ENCODE measurements around the gene ZNF324B. TPM values are rescaled to one million over a fixed set of nuclear protein-coding genes. Genes with fewer than 3 reads are reported as not detected.
"Not testable (repeated sequence)": the region's sequence is repeated elsewhere in the genome, so short reads cannot be mapped to it uniquely, and the experiment has no call there.

The ZNF324B gene
- 3.7 TPM for total RNA-seq
- long read RNA-seq, partial matches to known transcripts: 1 of 3 reads
- long read RNA-seq, other reads (novel, unspliced or antisense): 0 of 3 reads

GRCh38 chr19:58451358-58452101, at the start of gene ZNF324B:
Gene ZNF324B (plus strand): TSS chr19:58451622. CDS start chr19:58453702, 2,080 bp downstream.
- intact Hi-C loops (cut with DNase I): no loop called here

GRCh38 chr19:58401840-58402421, 49.5 kb upstream of the ZNF324B start:
- DNase-seq (ENCODE audit: low spot score): peak; percentile 26
- intact Hi-C loops (cut with DNase I): no loop called here

More at GRCh38 chr19:58451358-58452101, at the start of gene ZNF324B:
- DNase-seq (ENCODE audit: low spot score): peak; percentile 95

- intact Hi-C loops (cut with DNase I); DNase-seq (ENCODE audit: low spot score): not testable (repeated sequence)
Observed at GRCh38 chr19:58403920-58404478, 47.4 kb upstream of the ZNF324B start.

DNA sequence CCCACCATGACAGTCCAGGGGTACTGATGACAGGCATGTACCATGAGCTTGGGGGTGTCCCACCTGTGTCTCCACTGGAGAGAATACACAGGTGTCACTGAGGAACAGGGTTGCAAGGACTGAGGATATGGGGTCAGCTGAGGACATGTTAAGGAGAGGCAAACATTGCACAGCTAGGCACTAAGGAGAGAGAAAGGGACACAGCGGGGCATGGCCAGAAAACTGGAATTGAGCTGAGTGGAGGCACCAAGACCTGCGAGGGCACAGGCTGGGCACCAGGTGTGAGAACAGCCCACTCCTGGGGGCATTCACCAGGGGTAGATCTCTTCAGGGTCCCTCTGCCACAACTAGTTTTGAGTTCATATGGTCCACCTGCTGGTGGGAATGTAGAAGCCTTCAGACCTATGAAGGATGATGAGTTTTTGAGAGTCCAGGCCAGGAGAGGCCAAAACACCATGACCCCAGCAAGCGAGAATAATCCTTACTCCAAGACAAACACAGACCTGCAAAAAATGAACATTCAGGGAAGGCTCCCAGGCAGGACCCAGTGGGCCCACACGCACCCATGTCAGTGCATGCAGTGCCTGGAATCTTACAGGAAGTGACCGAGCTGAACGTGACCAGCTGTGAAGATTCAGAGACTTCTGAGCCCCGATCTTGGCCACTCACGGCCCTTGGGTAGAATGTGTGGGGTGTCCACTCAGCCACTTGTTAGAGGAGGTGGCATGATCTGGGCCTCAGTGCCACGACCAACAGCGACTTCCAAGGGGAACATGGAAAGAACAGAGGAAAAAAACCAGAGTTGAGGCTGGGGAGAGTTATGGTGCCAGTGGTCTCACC, 44.4 kb upstream of the ZNF324B start:
- DNase-seq (ENCODE audit: low spot score): no peak
- intact Hi-C loops (cut with DNase I): no loop called here

- intact Hi-C loops (cut with DNase I): loop anchor here (1.0 kb wide), 1 partner anchor 33 kb away; the partner anchor contains the start of gene ZNF132
Observed at GRCh38 chr19:58407658-58408151, 43.7 kb upstream of the ZNF324B start.

DNA sequence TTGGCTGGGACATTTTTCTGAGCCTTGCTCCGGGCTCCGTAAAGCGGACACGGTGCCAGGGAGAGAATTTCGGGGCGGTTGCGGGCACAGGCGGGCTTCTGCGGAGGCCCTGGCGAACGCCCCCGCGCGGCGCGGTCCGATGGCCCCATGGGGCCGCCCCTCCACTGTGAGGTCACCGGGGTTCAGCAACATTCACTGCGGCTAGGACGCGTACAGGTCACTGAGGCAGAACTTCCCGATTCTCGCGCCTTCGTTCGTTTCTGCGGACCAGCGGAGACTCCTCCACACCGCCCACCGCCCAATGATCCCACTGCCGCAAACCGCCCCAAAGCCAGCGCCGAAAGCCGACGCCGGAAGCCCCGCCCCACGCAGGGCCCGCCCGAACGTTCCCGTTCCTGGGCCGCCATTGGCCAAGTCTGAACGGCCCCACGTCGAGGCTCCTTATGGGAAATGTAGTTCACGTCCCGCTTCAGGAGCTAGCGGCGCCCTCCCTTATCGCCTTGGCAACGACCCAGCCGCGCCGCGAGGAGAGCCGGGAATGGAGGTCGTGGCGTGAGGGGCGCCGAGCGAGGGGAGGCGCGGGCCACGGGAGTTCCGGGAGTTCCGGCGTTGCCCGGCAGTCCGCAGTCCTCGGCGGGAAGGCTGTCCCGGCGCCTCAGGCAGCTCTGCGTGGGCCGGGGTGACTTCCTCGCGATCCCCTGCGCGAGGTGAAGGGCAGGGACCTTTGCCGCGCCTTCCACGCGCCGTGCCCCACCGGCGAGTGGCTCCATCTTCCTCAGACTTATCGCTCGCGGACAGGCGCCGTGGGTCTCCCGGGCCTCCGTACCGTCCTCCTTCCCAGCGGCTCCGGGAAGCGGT, 43.0 kb upstream of the ZNF324B start, which contains the start of gene ZNF584:
ZNF584 (plus strand) TSS at position 498 of the 858 bp plus-strand sequence. CDS start 499 bp downstream, outside the sequence.
- intact Hi-C loops (cut with DNase I): loop anchor here (1.0 kb wide), 1 partner anchor 32 kb away; the partner anchor contains the start of gene ZNF132
- peak; percentile 98 for DNase-seq (ENCODE audit: low spot score)

More at GRCh38 chr19:58407658-58408151, 43.7 kb upstream of the ZNF324B start:
- DNase-seq (ENCODE audit: low spot score): no peak

DNA sequence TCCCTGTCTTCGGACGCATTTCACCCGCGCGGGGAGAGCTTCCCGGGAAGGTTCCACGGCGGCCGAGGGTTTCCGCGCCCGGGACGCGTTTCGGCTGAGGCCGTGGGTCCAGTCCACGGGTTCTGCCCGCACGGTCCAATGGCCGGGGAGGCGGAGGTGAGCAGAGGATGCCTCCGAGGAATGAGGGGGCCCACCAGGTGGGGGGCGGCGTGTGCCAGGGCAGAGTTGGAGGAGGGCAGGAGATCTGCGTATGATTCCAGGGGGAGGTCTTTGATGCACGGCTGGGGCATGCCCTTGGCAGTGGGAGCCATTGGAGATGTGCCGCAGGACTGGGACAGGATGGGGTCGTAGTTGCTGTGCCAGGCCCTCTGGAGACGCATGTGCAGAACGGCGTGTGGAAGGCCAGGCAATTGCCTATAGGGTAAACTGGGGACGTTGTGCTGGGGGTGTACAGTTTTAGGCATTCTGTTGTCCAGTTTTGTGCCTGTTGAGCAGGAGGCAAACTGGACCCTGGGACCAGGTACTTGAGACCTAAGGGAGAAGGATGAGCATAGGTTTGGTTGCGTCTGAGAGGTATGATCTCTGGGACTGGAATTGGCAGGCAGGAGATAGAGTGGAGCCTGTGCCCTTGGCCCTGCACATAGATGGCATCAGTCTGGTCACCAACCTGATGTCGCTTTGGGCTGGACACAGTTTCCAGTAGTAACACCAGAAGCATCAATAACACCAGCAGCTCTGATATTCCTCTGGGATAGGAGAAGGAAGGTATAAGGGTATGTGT, 42.2 kb upstream of the ZNF324B start:
- intact Hi-C loops (cut with DNase I): no loop called here
- DNase-seq (ENCODE audit: low spot score): no peak

- intact Hi-C loops (cut with DNase I): no loop called here
- DNase-seq (ENCODE audit: low spot score): no peak
Observed at GRCh38 chr19:58416604-58417003, 34.8 kb upstream of the ZNF324B start.

DNA sequence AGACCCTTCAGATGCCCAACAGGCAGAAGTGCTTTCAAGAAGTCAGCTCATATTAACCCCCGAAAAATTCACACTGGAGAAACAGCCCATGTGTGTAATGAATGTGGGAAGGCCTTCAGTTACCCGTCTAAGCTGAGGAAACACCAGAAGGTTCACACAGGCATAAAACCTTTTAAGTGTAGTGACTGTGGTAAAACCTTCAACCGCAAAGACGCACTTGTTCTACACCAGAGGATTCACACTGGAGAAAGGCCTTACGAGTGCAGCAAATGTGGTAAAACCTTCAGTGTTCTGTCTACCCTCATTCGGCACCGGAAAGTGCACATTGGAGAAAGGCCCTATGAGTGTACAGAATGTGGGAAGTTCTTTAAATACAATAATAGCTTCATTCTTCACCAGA, 34.4 kb upstream of the ZNF324B start:
- DNase-seq (ENCODE audit: low spot score): no peak
- intact Hi-C loops (cut with DNase I): no loop called here

DNA sequence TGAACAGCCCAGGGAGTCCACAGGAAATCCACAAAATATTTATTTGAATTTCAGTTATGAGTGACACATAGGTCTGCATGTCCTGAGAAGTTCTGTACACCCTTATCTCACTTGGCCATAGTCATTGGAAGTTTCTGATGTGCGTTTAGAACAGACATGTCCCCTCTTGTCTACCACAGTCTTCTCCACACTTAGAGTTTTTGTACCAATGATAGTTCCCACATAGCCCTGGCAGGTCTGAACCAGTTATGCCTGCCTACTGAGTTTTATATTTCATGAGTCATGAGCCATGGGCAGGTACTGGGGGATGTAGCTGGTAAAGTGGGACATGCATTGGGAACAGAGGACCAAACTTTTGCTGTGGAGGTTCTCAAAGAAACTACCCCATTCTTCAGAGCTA, 22.8 kb upstream of the ZNF324B start:
- intact Hi-C loops (cut with DNase I): no loop called here
- no peak for DNase-seq (ENCODE audit: low spot score)

DNA sequence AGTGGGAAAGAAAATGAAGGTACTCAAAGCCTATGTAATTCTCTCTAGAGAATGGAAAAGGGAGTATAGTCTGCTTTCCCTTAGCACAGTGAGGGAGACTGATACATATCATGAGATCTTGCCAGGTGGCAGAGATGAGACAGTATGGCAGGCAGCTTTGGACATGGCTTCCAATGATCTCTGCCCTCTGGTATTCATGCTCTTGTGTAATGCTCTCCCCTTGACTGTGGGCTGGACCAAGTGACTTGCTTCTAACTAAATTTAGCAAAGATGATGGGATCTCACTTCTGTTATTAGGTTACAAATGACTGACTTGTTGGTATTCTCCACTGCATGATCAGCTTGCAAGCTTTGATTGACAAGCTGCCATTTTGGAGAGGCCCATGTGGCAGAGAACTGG, 21.7 kb upstream of the ZNF324B start:
- intact Hi-C loops (cut with DNase I): no loop called here
- DNase-seq (ENCODE audit: low spot score): no peak

DNA sequence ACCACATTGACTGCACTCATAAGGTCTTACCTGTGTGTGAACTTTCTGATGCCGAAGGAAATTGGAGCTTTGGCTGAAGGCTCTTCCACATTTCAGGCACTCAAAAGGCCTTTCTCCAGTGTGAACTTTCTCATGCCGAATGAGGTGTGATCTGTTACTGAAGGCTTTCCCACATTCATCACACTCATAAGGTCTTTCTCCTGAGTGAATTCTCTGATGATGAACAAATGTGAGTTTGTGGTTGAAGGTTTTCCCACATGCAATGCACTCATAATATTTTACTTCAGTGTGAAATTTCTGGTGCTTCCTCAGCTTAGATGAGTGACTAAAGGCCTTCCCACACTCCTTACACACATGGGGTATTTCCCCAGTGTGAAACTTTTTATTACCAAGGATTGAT, 17.2 kb upstream of the ZNF324B start:
- intact Hi-C loops (cut with DNase I): no loop called here

DNA sequence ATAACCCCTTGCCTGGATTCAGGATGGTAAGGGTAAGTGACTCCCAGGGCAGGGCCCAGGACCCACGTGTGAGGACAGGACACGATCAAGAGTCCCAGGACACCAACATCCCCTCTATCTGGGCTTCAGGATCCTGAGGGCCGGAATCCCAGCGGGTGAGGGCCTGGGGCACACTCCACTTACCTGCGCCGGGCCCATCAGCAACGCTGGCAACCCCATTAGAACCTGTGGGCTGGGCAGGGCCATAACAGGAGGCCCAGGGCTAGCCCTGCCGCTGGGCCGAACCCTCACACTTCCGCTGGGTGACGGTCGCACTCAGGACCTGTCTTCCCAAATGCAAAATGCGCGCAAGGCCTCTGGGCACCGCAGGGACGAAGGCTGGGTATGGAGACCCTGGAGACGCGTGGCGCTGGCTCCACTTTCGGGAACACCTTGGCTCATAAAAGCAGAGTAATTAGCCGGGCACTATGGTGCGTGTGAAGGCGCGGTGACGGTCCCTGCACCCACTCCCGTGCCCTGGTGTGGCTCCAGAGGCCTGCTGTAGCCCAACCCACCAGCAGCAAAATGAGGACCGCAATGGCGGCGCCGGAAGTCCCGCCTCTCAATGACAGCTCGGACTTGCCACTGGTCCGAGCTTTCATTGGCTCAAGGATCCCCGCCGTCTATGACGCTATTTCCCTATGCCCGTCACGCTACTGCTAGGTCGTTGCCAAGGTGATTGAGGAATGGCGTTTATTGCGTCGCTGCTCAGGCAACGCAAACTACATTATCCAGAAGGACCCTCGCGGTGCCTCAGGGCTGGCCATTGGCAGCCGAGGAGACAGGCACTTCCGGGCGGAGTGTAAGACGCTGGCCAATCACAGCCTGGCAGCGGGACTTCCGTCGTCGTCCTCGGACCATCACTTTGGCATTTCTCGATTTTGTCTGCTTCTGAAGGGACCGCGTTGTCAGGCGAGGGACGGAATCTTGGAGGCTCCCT, 11.6 kb upstream of the ZNF324B start, which contains the start of gene ZNF132:
ZNF132 (minus strand) TSS at position 578 of the 979 bp plus-strand sequence; CDS start at position 246, 332 bp downstream.
- peak; percentile 97 for DNase-seq (ENCODE audit: low spot score)
- intact Hi-C loops (cut with DNase I): loop anchor here (1.0 kb wide), 2 partner anchors 26 to 32 kb away; partner anchors contain the start of gene ZNF584

More for the DNA sequence above, 17.2 kb upstream of the ZNF324B start:
- DNase-seq (ENCODE audit: low spot score): no peak

DNA sequence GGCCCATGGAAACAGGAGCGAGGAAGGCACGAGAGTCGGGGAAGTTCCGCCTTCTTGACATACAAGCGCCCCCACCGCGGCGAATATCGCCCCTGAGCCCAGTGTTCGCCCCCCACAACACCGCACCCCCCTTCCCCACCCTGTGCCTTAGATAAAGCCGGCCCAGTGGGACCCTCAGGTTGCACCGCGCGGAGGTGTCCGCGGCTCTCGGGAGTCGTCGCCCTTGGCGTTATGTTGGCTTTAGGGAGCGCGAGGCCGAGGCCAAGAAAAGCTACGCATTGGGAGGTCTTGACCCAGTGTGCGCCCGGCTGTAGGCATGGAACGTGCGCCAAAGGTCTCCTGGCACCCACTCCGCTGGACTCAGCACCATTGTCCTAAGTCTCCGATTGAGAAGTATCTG, 10.9 kb upstream of the ZNF324B start:
- DNase-seq (ENCODE audit: low spot score): no peak
- intact Hi-C loops (cut with DNase I): loop anchor here (1.0 kb wide), 2 partner anchors 26 to 32 kb away; partner anchors contain the start of gene ZNF584

- intact Hi-C loops (cut with DNase I); DNase-seq (ENCODE audit: low spot score): not testable (repeated sequence)
Observed at GRCh38 chr19:58442986-58443385, 8.4 kb upstream of the ZNF324B start.

GRCh38 chr19:58448860-58449259, 2.6 kb upstream of the ZNF324B start:
- intact Hi-C loops (cut with DNase I); DNase-seq (ENCODE audit: low spot score): not testable (repeated sequence)

All from cardiac septum (tissue), 1 donor.